ENCODE measurements around the gene AUTS2. TPM values are rescaled to one million over a fixed set of nuclear protein-coding genes. Genes with fewer than 3 reads are reported as not detected.

The AUTS2 gene
- total RNA-seq, 1 donor from 2014 or later: 119 TPM

DNA sequence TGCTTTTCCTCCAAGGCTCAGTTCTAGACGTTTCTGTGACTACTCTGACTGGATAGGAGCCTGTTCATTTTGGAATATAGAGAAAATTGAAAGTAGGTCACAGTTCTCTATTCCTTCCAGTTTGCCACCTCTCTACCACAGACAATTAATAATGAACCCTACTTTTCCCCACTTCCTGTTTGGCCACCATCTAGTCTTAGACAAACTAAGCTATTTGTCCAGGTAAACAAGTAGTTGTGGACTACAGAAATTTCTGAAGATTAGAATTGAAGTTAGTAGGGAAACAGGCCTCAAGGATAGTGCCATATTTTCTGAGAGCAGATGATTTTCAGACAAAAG lies 87.0 kb downstream of the AUTS2 start:
- no peak for DNase-seq (ENCODE audit: low spot score)

DNA sequence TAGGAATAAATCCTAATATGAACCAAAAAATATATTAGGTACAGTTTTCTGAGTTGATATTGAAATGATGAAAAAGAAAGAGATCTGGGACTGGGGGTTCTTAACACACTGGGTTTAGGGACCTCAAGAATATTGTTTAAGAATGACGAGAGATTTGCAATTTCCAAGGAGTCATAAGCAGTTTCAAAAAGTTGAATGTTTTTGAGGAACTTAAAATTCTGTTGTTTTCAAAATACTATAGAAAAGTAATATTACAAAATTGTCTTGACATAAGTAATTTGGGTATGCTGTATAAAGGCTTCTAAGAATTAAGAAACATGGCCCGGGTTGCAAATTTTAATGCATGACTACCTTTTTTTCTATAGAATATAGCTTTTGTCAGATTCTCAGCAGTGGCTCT lies 88.1 kb downstream of the AUTS2 start:
- no peak for DNase-seq (ENCODE audit: low spot score)

- DNase-seq (ENCODE audit: low spot score): no peak
These were observed 89.6 kb downstream of the AUTS2 start for GRCh38 chr7:69687739-69688433.

DNA sequence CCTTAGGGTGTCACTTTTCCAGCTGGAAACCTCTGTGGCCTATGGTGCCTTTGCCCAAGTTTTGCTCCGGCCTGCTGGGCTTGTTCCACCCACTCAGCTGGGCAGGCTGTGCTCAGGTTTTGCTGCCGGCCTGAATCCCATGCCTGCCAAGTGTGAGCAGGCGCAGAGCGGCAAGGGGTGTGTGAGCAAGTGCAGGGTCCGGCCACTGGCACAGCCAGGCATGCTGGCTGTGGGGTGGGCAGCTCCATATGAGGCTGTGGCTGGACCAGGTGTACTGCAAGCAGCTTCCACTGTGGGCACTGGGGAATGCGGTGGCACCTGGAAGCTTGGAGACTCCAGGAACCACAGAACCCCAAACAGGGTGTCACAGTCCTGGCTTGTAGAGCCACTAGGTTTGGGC lies 92.1 kb downstream of the AUTS2 start:
- no peak for DNase-seq (ENCODE audit: low spot score)

DNA sequence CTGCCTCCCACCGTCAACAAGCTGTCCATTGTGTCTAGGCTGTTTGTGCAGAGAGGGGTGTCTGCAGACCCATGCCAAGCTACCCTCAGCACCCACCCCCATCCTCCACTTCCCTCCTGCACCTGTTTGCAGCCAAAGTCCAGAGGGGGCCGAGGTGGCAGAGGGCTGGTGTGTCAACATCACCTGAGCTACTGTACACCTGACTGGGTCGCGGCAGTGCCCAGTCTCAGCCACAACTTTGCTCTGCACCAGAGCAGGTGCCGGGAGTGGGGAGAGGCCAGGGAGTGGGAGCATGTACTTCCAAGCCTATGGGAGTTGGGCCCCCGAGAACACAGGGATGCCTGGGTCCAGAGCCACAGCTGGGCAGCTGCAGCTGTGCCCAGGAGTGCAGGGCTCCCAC lies 93.1 kb downstream of the AUTS2 start:
- DNase-seq (ENCODE audit: low spot score): no peak

DNA sequence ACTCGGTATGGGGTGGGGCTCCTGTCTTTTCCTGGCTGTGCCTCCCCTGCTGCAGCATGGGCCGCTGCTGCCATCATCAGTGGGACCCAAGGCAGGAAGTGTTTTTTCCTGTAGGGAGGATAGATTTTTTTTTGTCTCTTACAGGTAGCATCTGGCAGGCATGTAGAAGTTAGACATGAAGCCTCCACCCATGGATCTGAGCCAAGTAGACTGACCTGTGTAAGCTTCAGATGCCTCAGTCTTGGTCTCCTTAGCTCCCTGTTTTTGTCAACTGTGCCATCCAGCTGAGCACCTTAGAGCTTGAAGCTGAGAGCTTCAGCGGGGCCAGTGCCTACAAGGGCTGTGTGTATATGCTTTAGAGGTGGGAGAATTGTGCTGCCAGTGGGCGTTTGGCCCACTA lies 93.5 kb downstream of the AUTS2 start:
- no peak for DNase-seq (ENCODE audit: low spot score)

DNA sequence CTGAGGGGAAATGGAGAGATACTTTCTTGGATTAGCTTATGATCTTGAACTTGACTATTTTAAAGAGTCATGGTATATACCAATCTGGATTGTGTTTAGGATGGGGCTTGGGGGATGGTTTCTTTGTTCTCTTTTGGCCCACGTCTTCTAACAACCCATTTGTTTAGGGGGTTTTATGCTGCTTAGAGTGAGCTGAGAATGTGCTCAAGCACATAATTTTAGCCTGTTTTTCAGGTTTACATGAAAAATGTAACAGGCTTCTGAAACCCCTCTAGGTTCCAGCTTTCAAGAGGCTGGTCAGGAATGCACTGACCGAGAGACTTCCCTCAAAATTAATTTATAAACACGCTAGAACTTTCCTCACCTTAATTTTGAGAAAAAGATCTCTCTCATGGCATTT lies 94.3 kb downstream of the AUTS2 start:
- no peak for DNase-seq (ENCODE audit: low spot score)

GRCh38 chr7:69693042-69693441 lies 94.8 kb downstream of the AUTS2 start:
- DNase-seq (ENCODE audit: low spot score): no peak

DNA sequence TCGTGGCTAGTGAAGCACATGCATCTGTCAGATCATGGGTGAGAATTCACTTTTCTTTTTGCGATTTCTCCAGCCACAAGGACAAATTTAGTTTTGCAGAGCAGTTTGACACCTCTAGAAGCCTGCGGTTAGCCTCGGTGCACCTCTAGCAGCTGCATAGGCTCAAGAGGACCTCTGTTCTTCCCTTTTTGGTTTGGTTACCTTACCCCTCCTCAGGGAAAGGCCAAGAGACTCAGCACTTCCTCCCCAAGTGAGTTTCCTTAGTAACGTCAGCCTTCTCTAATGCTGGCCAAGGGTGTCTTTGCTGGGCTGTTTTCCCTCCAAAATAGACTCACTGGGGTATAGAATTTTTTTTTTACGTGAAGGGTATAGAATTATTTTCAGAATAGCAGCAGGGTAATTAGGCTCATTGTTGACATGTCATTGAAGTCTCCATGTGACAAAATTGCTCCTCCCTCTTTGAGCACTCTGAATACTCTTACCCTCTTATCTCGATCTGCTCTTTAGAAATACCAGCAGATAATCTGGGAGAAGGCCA lies 97.8 kb downstream of the AUTS2 start:
- DNase-seq (ENCODE audit: low spot score): no peak

GRCh38 chr7:69696686-69697685 lies 98.7 kb downstream of the AUTS2 start:
- no peak for DNase-seq (ENCODE audit: low spot score)

- DNase-seq (ENCODE audit: low spot score): no peak
These were observed 100.0 kb downstream of the AUTS2 start for GRCh38 chr7:69698109-69698825.

DNA sequence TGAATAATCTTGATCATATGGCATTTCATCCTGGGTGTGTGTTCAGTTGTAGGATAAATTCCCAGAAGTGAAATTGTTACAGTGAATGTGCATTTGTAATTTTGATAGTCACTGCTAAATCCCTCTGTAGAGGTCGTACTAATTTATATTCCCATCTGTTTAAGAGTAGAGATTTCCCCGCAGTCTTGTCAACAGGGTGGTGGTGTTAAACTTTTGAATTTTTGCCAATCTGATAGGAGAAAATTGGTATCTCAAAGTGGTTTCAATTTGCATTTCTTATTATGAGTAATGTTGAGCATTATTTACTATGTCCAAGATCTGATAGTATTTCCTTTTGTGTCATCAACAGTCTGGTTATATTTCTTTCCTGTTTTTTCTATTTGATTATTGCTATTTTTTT lies 101.7 kb downstream of the AUTS2 start:
- DNase-seq (ENCODE audit: low spot score): no peak

DNA sequence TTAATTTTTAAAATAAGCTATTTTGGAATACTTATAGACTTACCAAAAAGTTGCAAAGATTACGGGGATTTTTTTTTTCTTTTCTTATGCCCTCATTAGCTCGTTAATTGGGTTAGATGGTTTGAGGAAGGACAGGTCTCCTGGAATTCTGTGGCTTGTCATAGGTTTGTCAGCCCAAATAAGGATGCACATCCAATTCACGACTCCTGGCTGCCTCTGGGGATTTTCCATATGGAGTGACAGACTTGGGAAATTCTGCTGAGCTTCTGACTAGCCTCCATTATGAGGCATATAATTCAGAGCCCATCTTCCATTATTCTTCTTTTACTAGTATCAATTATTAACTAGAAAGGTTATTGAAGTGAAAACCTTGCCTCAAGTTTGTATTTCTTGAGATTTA lies 102.1 kb downstream of the AUTS2 start:
- no peak for DNase-seq (ENCODE audit: low spot score)

- DNase-seq (ENCODE audit: low spot score): no peak
These were observed 103.0 kb downstream of the AUTS2 start for GRCh38 chr7:69701288-69701687.

DNA sequence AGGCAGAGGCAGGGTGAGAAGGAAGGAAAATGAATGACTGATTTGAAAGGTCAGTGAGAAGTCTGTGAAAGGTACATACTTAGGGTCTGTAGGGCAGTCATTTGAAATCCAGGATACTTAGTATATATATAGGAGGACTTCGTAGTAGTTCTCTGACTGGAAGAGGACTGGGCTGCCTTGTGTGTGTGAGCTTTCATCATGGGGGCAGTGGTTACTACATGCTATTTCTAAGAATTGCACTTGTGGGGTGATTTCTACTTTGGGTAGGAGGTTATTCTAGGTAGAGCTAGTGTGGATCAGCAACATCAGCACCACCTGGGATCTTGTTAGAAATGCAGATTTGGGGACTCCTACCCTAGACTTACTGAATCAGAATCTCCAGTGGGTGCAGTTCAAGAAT lies 104.1 kb downstream of the AUTS2 start:
- DNase-seq (ENCODE audit: low spot score): no peak

- DNase-seq (ENCODE audit: low spot score): no peak
These were observed 104.8 kb downstream of the AUTS2 start for GRCh38 chr7:69703099-69703498.

DNA sequence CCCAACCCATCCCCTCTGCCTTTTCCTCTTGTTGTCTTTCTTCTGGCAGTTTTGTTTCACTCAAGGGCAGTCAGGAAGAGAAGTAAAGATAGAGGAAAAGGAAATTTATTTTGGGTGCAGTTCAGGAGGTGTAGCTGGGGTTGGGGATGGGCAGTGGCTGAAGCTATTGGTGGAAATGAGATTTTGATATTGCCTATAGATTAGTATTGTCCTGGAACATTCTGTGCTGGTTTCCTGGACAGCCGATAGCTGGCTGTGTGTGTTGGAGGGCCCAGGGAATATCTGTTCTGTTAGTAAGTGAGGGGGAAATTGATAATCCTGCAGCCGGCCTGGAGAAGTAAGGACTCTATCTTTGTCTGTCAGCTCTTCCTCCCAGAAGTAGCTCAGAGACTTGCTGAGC lies 107.8 kb downstream of the AUTS2 start:
- no peak for DNase-seq (ENCODE audit: low spot score)

DNA sequence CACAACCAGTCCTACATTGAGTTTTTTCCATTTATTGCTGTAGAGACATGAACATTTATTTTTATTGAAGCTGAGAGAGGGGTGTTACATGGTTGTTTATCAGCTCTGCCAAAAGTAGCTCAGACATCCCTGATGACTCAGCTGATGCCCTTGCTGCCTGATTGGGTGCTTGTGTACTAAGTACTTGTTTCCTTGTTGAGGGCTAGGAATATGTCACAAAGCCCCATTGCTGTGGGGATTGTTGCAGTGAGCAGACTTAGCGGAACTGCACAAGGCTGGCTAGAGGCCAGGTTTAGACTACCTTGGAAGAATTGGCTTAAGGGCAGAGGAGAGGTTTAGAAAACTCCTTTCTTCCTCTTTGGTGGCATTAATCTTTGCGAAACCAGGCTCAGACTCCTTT lies 110.6 kb downstream of the AUTS2 start:
- DNase-seq (ENCODE audit: low spot score): no peak

DNA sequence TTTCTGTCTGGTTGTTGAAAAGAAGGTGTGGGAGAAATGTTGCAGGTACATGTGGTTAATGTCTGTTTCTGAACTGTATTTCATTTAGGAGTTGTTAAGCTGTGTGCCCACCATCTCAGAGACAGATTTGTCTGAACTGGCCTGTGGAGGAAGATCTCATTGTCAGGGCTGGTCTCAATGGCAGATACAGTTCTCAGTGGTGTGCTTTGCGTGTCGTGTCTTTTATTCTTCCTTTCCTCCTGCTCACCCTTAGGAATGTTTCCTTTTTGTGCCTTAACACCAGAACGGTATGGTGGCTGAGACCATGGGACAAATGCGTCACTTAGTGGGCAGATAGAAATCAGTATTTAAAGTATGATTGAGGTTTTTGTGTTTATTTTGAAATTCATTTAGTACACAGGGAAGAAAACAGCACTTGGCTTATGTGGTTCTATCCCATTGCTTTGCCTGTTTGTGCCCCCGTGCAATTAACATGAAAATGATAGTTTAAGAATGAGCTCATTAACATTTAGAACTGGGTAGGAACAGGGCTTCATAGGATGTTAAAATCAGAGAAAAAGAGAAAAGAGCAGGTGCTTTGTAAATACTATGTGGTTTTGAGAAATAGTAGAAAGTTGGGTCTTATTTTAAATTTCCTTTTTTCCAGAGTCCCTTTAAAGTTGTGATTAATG lies 112.6 kb downstream of the AUTS2 start:
- no peak for DNase-seq (ENCODE audit: low spot score)

DNA sequence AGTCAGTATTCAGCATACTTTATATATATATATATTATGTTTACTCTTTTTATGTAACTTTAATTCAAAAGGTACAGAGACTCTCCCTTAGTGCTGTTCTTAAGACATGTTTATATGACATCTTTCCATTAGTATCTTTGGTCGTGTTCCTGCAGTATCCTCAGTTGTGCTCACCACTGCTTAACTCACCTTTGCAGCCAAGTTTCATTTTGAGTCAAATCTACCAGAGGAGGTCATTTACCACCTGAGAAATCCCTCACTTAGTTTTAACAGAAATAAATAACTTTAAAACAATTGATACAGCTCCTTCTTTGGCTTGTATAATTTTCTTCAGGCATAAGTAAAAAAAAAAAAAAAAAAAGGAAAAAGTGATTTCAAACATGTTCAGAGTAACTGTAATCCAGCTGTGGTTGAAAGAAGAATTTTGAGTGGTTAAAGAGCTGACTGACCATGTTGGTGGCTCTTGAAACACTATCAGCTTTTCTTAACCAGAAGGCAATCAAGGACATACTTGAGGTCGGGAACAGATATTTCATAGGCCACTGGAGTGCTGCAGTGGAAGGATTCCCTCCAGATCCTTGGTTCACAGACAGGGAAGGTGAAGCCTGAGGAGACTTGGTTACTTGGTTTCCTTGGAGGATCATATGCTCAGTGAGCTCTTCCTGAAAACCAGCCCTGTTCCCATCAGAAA lies 116.8 kb downstream of the AUTS2 start:
- DNase-seq (ENCODE audit: low spot score): no peak

- no peak for DNase-seq (ENCODE audit: low spot score)
These were observed 118.9 kb downstream of the AUTS2 start for GRCh38 chr7:69717221-69717620.
